GM19043 (cell line): ENCODE results near the gene GNPDA1.

Experiments
- ATAC-seq: cut with Tn5 transposase; IDR thresholded peaks from one replicate; pipeline ENCODE4 v1.9.1; 2021; ENCODE audit warnings: low read depth; ENCODE audit not compliant: unreplicated experiment

GNPDA1 gene

GRCh38 chr5:141997358-141997960 is 15.4 kb downstream of the GNPDA1 start:
- no peak for ATAC-seq

- ATAC-seq = no peak
Observed at GRCh38 chr5:141995656-141996055, 17.2 kb downstream of the GNPDA1 start.

GRCh38 chr5:141994511-141995136 is 18.2 kb downstream of the GNPDA1 start:
- no peak for ATAC-seq

- no peak for ATAC-seq
Observed at GRCh38 chr5:141992349-141992963, 20.4 kb downstream of the GNPDA1 start.

- ATAC-seq = no peak
Observed at GRCh38 chr5:141989720-141990119, 23.1 kb downstream of the GNPDA1 start.

- no peak for ATAC-seq
Observed at GRCh38 chr5:141986072-141986471, 26.8 kb downstream of the GNPDA1 start.

- no peak for ATAC-seq
Observed at GRCh38 chr5:141982626-141983025, 30.2 kb downstream of the GNPDA1 start.

- ATAC-seq = no peak
Observed at GRCh38 chr5:141978389-141978788, 34.4 kb downstream of the GNPDA1 start.

GRCh38 chr5:141976176-141976575 is 36.7 kb downstream of the GNPDA1 start:
- ATAC-seq = no peak

- ATAC-seq = no peak
Observed at GRCh38 chr5:141973871-141974595, 38.8 kb downstream of the GNPDA1 start.

GRCh38 chr5:141969783-141970771 is 42.8 kb downstream of the GNPDA1 start:
- peak; percentile 53 for ATAC-seq

- ATAC-seq = peak; percentile 85
Observed at GRCh38 chr5:141968914-141969608, 43.8 kb downstream of the GNPDA1 start, which contains the start of gene RNF14. Gene RNF14 (plus strand): TSS chr5:141969105. CDS start chr5:141973589, 4,484 bp downstream.

GRCh38 chr5:141966963-141967333 is 45.9 kb downstream of the GNPDA1 start:
- ATAC-seq = no peak

- no peak for ATAC-seq
Observed at GRCh38 chr5:141966275-141966962, 46.4 kb downstream of the GNPDA1 start.

- no peak for ATAC-seq
Observed at GRCh38 chr5:141965071-141965470, 47.8 kb downstream of the GNPDA1 start.

GRCh38 chr5:141963701-141964100 is 49.1 kb downstream of the GNPDA1 start:
- ATAC-seq = no peak

- ATAC-seq = no peak
Observed at GRCh38 chr5:141961466-141961865, 51.4 kb downstream of the GNPDA1 start.

- ATAC-seq = peak; percentile 95
Observed at GRCh38 chr5:141960449-141961323, 52.1 kb downstream of the GNPDA1 start.
